GM19240 (cell line): Measurements from ENCODE around the gene SIMC1.
"Not testable (repeated sequence)": the region's sequence is repeated elsewhere in the genome, so short reads cannot be mapped to it uniquely, and the experiment has no call there.

ENCODE experiments used
- DNase-seq: peaks from one replicate; pipeline ENCODE4 v3.0.0; 2011; ENCODE audit warnings: low spot score; ENCODE audit not compliant: insufficient read length

SIMC1 gene

DNA sequence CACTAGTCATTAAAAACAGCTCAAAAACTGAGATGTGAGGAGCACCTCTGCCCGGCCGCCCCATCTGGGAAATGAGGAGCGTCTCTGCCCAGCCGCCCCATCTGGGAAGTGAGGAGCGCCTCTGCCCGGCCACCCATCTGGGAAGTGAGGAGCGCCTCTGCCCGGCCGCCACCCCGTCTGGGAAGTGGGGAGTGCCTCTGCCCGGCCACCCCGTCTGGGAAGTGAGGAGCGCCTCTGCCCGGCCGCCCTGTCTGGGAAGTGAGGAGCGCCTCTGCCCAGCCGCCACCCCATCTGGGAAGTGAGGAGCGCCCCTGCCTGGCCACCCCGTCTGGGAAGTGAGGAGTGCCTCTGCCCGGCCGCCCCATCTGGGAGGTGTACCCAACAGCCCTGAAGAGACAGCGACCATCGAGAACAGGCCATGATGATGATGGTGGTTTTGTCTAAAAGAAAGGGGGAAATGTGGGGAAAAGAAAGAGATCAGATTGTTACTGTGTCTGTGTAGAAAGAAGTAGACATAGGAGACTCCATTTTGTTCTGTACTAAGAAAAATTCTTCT, 23.7 kb upstream of the SIMC1 start:
- DNase-seq: not testable (repeated sequence)

DNA sequence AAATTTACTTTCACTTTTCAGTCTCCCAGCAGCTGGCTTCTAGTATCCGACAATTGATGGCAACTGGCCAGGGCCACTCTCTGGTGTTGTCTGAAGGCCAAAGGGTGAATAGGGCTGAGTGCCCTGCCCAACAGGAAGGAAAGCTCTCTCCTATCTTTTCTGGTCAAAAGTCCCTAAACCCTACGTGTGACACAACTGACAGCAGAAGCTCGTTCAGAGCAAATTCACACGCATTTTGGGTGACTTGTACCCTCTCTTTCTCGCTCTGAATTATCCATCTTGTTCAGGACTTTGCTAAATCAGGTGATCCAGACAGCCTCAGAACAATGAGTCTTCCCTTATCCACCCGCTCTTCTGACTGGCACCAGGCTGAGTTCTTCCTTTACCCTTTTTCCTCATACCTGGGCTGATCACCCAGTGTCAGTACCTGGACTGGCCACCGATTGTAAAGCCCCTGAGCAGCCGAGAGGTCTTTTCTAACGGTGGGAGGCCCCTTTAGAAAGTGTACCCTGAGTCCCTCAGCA, 21.8 kb upstream of the SIMC1 start:
- not testable (repeated sequence) for DNase-seq

DNA sequence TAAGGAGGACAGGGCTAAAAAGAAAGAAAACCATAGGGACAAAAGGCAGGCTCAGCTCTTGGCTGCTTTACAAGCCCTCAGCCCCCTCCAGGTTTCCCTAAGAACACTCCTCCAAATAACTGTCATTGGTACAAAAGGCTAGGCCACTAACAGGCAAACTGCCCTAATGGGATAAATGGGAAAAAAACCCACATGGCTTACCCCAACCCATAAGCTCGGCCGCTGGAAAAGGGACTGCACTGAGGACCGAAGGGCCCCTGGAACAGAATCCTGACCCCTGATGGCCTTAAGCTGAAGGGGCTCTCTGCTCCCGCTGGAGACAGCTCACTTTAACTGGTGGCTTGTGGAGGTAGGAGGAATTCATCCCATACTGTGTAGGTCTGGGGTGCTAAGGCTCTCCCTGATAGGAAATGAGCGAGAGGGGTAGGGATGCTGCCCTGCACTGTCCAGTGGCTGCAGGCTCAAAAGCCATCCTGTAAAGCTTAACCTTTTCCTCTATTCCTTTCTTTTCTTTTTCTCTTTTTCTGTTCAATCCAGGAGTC, 21.0 kb upstream of the SIMC1 start:
- not testable (repeated sequence) for DNase-seq

DNA sequence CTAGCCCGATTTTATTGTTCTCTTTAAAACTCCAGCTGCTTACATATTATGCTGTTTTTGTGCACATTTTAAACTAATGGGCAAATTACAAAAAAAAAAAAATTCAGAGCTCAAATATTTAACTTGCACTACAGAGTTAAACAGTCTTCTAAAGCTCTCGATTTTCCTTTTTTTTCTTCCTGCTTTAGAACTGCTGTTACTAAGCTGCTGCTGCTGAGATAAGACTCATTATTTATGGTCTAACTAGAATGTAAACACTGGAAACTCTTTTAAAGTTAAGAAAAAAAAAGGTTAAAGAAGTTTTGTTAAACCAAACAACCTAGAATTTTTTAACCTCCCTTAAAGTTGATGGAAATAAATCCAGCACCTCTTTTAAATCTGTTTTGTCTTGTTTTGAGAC, 20.5 kb upstream of the SIMC1 start:
- DNase-seq: not testable (repeated sequence)

DNA sequence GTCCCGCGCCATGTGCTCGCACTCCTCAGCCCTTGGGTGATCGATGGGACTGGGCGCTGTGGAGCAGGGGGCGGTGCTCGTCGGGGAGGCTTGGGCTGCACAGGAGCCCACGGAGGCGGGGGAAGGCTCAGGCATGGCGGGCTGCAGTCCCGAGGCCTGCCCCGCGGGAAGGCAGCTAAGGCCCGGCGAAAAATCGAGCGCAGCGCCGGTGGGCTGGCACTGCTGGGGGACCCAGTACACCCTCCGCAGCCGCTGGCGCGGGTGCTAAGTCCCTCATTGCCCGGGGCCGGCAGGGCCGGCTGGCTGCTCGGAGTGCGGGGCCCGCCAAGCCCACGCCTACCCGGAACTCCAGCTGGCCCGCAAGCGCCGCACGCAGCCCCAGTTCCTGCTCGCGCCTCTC, 16.2 kb upstream of the SIMC1 start:
- DNase-seq: not testable (repeated sequence)

DNA sequence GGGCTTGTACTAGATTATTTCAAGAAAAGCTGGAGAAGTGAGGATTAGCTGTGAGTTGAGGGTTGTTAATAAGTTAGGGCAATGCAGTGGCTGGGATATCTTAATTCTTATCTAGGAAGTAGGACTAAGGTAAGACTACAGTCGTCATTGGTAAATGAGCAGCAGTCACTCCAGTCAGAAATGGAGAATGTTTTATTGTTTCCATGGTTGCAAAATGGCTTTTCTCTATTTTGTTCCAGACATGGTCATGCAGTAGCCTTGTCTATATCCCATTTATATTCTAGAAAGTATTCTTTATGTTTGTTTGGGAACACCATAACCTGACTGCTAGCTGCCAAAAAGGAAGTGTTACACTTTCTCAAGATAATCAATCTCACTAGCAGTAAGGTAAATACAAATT, 9.9 kb upstream of the SIMC1 start:
- not testable (repeated sequence) for DNase-seq

DNA sequence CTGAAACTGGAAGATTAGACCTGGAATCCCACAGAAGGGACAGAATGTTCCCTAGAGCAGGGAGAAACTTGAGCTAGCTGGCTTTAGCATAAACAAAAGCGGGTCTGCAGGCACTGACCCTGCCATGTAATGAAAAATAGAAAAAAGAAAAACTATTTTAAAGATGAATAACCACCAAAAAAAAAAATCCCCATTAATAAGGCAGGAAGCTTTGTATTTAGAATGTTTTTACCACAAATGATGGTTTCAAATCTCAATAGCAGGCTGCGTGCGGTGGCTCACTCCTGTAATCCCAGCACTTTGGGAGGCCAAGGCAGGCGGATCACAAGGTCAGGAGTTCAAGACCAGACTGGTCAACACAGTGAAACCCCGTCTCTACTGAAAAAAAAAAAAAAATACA, 5.0 kb upstream of the SIMC1 start:
- not testable (repeated sequence) for DNase-seq

DNA sequence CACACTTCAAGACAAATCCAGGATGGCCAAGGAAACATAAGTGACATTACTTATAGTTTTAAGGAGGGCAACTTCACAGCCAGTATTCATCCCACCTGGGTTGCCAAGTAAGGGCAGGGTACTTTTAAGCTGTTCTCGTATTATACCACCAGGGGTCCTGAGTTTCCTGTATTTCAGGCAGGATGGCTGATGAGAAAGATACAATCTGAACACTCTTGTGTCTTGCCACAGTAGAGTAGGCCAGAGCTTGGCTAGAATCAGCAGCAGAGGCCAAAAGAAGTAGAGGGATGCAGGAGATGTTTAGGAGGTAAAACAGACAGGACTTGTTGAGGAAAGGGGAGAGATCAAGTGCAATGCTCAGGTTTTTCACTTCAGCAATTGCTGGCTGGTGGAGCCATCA, 3.1 kb upstream of the SIMC1 start:
- DNase-seq: not testable (repeated sequence)

DNA sequence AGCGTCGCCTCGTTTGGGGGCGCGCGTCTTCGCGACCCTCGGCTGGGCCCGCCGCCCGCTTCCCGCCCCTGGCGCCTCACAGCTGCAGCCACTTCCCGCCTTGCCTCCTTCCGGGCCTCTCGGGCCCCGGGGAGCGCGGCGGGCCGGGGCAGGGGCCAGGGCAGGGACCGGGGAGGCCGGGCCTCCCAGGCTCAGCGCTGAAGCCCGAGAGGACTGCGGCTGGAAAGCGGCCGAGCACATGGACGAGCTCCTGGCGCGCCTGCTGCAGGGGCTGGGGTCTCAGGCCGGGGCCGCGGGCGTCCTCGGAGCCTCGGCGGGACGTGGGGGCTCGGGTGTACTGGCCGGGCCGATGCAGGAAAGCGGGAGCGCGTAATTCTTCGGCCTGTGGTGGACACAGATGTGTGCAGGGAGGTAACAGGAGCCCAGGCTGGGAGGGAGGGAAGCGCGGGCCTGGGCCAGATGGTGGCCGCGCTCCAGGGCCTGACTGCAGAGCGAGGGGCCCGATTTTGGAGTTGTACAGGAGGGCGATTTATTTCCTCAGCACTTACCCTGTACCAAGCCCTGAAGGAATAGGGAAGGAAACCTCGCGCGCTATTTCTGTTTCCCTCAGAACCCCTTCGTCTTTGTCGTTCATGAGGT, 540 bp downstream of the SIMC1 start:
- not testable (repeated sequence) for DNase-seq

DNA sequence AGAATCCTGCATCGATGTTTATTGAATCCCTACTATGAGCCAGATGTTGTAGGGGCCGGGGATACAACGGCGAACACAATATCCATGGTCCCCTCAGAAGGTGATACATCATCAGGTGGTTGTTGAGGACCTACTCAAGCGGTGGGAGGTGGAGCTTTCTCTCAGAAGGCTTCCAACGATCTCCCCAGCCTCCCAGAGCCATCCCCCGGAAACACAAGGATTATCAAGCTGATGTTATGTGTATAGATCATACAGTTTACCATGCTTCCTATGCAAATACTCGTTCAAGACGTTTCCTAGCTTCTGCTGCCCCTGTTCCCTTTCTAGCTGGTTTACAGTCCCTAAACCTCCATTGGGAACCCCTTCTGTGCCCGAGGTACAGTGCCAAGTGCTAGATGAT, 1.1 kb downstream of the SIMC1 start:
- not testable (repeated sequence) for DNase-seq

DNA sequence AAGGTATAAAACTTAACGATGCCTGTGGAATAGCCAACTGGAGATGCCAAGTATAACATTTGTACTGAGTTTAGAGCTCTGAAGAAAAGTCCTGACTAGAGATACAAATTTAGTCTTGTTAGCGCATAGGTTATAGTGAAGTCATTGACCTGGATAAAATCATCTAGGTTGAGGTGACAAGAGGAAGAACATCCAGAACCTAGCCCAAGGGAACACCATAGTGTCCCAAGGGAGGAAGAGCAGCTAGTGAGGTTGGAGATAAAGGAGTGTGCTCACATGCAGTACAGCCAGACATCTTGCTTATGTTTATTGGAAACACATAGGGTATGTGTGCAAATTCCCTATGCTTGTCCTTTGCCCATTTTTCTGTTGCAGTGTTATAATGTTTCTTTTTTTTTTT, 6.1 kb downstream of the SIMC1 start:
- DNase-seq: not testable (repeated sequence)

DNA sequence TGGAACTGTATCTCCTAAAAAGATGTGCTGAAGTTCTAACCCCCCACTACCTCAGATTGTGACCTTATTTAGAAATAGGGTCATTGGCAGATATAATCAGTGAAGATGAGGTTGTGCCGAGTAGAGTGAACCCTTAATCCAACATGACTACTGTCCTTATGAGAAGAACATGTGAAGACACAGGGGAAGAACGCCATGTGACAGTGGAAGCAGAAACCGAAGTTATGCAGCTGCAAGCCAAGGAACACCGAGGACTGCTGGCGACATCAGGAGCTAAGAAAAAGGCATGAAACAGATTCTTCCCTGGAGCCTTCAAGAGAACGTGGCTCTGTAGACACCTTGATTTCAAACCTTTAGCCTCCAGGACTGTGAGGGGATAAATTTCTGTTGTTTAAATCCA, 6.8 kb downstream of the SIMC1 start:
- not testable (repeated sequence) for DNase-seq

DNA sequence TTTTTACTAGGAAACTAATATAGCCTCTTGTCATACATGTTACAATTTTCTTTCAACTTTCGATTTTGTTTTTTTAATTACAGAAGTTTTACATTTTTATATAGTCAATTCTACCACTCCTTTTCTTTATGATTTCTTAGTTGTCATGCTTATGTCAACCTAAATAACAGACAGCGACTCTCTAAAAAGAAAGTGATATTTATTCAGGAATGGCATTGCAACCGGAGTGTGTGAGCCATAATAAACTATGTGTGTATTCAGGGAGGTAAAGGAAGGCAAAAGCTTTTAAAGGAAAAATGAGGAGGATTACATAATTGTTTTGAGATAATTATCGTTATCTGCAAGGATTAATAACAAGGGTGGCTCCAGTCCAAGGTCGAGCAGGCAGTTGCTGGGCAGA, 7.3 kb downstream of the SIMC1 start:
- DNase-seq: not testable (repeated sequence)

DNA sequence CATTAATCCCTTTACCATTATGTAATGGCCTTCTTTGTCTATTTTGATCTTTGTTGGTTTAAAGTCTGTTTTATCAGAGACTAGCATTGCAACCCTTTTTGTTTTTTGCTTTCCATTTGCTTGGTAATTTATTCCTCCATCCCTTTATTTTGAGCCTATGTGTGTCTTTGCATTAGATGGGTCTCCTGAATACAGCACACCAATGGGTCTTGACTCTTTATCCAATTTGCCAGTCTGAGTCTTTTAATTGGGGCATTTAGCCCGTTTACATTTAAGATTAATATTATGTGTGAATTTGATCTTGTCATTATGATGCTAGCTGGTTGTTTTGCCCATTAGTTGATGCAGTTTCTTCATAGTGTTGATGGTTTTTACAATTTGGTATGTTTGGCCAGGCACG, 12.5 kb downstream of the SIMC1 start:
- DNase-seq: not testable (repeated sequence)

DNA sequence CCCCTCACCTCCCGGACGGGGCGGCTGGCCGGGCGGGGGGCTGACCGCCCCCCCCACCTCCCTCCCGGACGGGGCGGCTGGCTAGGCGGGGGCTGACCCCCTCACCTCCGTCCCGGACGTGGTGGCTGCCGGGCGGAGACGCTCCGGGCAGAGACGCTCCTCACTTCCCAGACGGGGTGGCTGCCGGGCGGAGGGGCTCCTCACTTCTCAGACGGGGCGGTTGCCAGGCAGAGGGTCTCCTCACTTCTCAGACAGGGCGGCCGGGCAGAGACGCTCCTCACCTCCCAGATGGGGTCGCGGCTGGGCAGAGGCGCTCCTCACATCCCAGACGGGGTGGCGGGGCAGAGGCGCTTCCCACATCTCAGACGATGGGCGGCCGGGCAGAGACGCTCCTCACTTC, 13.9 kb downstream of the SIMC1 start:
- not testable (repeated sequence) for DNase-seq

DNA sequence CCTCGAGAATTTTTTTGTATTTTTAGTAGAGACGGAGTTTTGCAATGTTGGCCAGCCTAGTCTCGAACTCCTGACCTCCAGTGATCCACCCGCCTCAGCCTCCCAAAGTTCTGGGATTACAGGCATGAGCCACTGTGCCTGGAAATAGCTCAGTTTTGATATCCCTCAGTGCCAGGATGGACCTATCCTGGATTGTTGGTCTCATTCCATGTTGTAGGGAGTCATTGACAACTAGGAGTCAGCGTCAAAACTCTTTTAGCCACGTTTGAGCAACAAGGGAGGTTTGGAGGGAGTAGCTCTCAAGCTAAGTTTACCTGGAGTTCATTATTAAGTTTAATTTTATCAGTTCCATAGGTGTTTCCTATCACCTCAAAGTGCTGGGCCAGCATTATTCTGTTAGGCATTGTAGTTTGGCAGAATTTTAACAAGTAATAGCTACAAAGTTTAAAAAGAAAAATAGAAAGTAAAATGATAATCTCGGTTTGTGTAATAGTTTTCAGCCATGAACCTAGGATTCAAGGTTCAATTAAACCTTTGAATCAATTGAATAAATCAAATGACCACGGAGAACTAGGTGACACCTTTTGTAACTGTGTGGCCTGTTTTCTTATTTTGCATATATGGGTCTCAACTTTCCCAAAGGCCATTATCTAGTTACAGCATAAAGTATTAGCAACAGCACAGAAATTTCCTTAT, 15.3 kb downstream of the SIMC1 start:
- DNase-seq: not testable (repeated sequence)

DNA sequence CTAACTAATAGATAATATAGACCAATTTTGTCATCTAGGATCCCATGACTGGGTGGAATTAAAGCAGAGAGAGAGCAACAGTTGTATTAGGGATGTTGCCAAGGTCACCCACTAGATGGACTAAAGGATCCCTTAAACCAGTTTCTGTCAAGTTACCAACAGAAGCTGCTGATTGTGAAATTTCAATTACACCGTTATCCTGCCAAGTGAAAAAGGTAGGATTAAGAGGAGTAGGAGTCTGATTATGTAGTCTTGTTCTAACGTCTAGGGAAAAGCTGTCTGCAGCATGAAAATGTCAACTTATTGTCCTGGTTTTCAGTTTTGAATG, 15.8 kb downstream of the SIMC1 start:
- not testable (repeated sequence) for DNase-seq

DNA sequence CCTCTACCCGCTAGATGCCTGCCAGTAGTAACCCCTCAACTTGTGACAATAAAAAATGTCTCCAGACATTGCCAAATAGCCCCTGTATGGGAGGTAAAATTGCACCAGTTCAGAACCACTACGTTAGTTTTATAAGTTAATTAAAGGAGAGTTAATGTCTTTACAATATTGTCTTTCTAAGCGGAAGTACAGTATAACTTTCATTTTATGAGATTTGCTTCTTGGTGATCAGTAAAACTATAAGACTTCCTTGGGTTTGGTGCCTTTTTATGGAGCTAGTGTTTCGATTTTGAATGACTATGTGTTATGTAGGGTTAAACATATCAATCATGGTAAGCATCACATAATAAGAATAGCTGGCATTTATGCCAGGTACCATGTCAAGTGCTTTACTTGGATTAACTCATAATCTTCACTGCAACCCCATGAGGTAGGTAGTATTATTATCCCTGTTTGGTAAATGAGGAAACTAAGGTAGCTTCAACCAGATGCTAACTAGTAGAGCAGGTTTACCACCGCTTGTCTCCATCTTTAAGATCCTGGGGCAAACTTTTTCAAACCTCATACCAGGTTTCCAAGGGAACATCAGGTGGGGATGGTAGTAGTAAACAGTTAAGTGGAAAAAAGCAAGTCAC, 19.8 kb downstream of the SIMC1 start:
- DNase-seq: not testable (repeated sequence)

DNA sequence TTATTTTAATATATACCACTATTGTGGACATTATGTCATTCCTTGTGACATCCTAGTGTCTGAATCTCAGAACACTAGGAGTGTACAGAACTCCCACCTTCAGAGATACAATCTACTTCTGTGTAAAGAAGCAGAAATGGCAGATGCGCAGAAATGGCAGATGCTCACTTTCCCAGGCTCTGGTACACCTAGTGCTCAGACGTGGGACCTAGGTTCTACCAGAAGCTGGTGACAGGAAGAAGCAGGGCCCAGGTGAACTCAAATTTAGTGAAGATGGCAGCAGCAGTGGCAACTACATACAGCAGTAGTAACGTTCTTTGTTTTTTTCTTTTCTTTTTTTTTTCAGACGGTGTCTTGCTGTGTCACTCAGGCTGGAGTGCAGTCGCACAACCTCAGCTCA, 22.5 kb downstream of the SIMC1 start:
- not testable (repeated sequence) for DNase-seq

DNA sequence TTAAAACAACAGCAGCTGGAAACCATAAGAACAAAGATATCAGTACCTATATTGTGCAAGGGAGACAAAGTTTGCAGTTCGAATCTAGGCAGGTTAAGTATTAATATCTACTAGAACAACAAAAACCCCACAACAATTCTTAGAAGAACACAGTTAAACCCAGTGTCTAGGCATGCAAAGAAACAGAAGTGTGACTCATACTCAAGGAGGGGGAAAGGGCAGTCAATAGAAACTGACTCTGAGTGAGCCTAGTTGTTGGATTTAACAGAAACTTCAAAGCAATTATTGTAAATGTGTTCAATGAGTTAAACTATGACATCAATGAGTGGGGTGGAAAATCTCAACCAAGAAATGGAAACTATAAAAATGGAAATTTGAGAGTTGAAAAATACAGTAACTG, 28.2 kb downstream of the SIMC1 start:
- not testable (repeated sequence) for DNase-seq

DNA sequence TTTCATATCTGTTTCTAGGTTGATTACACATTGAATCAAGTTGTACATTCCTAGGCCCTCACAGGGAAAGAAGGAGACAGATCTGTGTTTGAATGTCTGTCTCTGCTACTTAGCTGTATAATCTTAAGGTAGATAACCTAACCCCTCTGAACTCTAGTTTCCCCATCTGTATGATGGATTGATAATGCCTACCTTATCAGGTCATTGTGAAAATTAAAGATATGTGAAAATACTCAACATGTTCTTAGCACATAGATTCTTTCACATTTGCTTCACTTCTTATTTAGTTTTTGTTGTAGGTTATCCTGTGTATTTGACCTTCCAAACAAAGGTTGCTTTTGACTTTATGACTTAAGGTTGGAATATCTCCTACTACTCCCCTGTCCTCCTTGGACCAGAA, 50.8 kb downstream of the SIMC1 start:
- DNase-seq: not testable (repeated sequence)
